ENCODE measurements around the gene GTF2A1.

GRCh38 chr14:81231540-81231939 is 10.8 kb upstream of the GTF2A1 start:
- TF ChIP-seq POLR2A (IDR thresholded peaks at IDR 0.05), result no peak
- TF ChIP-seq CTCF (IDR thresholded peaks at IDR 0.05 in 4 of 5, conservative IDR thresholded peaks at IDR 0.05 in 1 of 5), result no peak
